Cardiac muscle cell (in vitro differentiated cells and primary cell): Measurements from ENCODE around the gene RCE1. TPM values are rescaled to one million over a fixed set of nuclear protein-coding genes. Genes with fewer than 3 reads are reported as not detected.

Source experiments
- DNase-seq, 2 donors: peaks; one replicate each; pipeline versions ENCODE4 v3.0.0 to v3.0.0-alpha.2; 2010 to 2017; ENCODE audit warnings: low read depth in 1 of 2, low spot score in 1 of 2
- H3K27ac ChIP-seq: fragments of 200-600 bp; sonication (generic); 2 replicates; pipeline ENCODE4 v1.5.1; 2016
- H3K27me3 ChIP-seq: fragments of 200-600 bp; sonication (generic); 2 replicates; pipeline ENCODE4 v1.6.0; 2016; ENCODE audit warnings: control low read depth
- H3K36me3 ChIP-seq: fragments of 200-600 bp; sonication (generic); 2 replicates; pipeline ENCODE4 v1.5.1; 2016; ENCODE audit warnings: control low read depth
- H3K4me1 ChIP-seq: fragments of 200-600 bp; sonication (generic); 2 replicates; pipeline ENCODE4 v1.8.1; 2017; ENCODE audit warnings: low read depth, mild to moderate bottlenecking, mixed run types
- H3K4me3 ChIP-seq: fragments of 200-600 bp; sonication (generic); 2 replicates; pipeline ENCODE4 v1.5.1; 2016; ENCODE audit warnings: mild to moderate bottlenecking
- H3K9me3 ChIP-seq: fragments of 200-600 bp; sonication (generic); 2 replicates; pipeline ENCODE4 v1.5.1; 2017; ENCODE audit warnings: low read depth, mild to moderate bottlenecking, control low read depth
- polyA plus RNA-seq: library from polyadenylated mRNA; unstranded; fragments of >200 nt; fragmentation: Nextera tagmentation; extraction: Ambion mirVana; gene quantifications from 2 replicates; pipeline ENCODE4 v1.2.1, GENCODE V29; 2016
- total RNA-seq: library from RNA; depleted of rRNA; stranded (reverse); fragments of >200 nt; gene quantifications from 2 replicates; pipeline ENCODE4 v1.2.3, GENCODE V29; 2016
- TF ChIP-seq, protein P1 (sequence below): IDR thresholded peaks from 2 replicates; pipeline ENCODE4 v1.5.1; 2012; ENCODE audit warnings: low read depth, mild to moderate bottlenecking, low read length

Gene RCE1
- total and polyA plus RNA-seq, 2 experiments from 2014 or later: 19.9 to 24.4 TPM

DNA sequence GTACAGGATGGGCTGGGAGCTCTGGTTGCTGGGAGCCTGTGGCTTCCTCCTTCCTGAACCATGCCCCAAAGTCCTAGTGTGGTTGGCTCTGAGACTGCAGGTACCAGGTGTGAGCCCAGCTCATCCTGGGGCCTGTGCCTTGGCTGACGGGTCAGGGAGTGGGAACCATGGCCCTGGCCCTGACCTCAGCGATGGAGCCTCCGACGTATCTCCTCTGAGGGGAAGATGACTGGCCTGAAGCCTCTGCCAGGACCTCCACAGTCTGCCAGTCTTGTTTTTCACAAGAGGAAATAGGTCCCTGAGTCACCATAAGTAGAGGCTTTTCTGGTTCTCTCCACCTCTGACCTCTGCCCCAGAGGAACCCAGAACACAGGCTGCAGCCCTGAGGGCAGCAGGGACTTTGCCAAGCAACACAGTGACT lies 3.4 kb downstream of the RCE1 start:
- DNase-seq: no peak
- Histone ChIP-seq H3K36me3 (peaks cover 5% of the 10 kb centered on the region), H3K4me3 (no peak overlapping the region), H3K9me3 (no peaks in the 10 kb centered on the region), H3K4me1 (peaks cover 11% of the 10 kb centered on the region), H3K27me3 (no peaks in the 10 kb centered on the region), H3K27ac (no peak overlapping the region)
- TF ChIP-seq, protein P1, sequence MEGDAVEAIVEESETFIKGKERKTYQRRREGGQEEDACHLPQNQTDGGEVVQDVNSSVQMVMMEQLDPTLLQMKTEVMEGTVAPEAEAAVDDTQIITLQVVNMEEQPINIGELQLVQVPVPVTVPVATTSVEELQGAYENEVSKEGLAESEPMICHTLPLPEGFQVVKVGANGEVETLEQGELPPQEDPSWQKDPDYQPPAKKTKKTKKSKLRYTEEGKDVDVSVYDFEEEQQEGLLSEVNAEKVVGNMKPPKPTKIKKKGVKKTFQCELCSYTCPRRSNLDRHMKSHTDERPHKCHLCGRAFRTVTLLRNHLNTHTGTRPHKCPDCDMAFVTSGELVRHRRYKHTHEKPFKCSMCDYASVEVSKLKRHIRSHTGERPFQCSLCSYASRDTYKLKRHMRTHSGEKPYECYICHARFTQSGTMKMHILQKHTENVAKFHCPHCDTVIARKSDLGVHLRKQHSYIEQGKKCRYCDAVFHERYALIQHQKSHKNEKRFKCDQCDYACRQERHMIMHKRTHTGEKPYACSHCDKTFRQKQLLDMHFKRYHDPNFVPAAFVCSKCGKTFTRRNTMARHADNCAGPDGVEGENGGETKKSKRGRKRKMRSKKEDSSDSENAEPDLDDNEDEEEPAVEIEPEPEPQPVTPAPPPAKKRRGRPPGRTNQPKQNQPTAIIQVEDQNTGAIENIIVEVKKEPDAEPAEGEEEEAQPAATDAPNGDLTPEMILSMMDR: no peak

- Histone ChIP-seq H3K9me3 (no peaks in the 10 kb centered on the region), H3K4me3 (no peak overlapping the region), H3K27me3 (no peaks in the 10 kb centered on the region), H3K4me1 (peaks cover 3% of the 10 kb centered on the region), H3K27ac (no peak overlapping the region), H3K36me3 (peaks cover 5% of the 10 kb centered on the region)
- DNase-seq: no peak
- TF ChIP-seq, protein P1: no peak
Measured at GRCh38 chr11:66847461-66848232, 4.4 kb downstream of the RCE1 start.

GRCh38 chr11:66848671-66849500 lies 5.6 kb downstream of the RCE1 start:
- H3K36me3 ChIP-seq: peaks cover 5% of the 10 kb centered on the region
- no peak for DNase-seq
- H3K27me3 ChIP-seq: no peaks in the 10 kb centered on the region
- H3K9me3 ChIP-seq: no peaks in the 10 kb centered on the region
- peaks cover 3% of the 10 kb centered on the region for H3K4me1 ChIP-seq
- H3K27ac ChIP-seq: no peak overlapping the region
- TF ChIP-seq, protein P1: no peak
- H3K4me3 ChIP-seq: no peak overlapping the region

- TF ChIP-seq, protein P1: no peak
- Histone ChIP-seq H3K27ac (no peak overlapping the region), H3K9me3 (no peaks in the 10 kb centered on the region), H3K36me3 (peaks cover 5% of the 10 kb centered on the region), H3K27me3 (no peaks in the 10 kb centered on the region), H3K4me3 (no peak overlapping the region), H3K4me1 (no peaks in the 10 kb centered on the region)
- no peak for DNase-seq
Measured at GRCh38 chr11:66849501-66850234, 6.4 kb downstream of the RCE1 start.

- DNase-seq: no peak
- Histone ChIP-seq H3K27ac (no peak overlapping the region), H3K4me3 (no peak overlapping the region), H3K27me3 (no peaks in the 10 kb centered on the region), H3K4me1 (peaks cover under 1% of the 10 kb centered on the region), H3K36me3 (peaks cover 4% of the 10 kb centered on the region), H3K9me3 (no peaks in the 10 kb centered on the region)
- TF ChIP-seq, protein P1: no peak
Measured at GRCh38 chr11:66850235-66850587, 7.0 kb downstream of the RCE1 start.
